ENCODE measurements around the gene OSBPL1A.

The OSBPL1A gene

DNA sequence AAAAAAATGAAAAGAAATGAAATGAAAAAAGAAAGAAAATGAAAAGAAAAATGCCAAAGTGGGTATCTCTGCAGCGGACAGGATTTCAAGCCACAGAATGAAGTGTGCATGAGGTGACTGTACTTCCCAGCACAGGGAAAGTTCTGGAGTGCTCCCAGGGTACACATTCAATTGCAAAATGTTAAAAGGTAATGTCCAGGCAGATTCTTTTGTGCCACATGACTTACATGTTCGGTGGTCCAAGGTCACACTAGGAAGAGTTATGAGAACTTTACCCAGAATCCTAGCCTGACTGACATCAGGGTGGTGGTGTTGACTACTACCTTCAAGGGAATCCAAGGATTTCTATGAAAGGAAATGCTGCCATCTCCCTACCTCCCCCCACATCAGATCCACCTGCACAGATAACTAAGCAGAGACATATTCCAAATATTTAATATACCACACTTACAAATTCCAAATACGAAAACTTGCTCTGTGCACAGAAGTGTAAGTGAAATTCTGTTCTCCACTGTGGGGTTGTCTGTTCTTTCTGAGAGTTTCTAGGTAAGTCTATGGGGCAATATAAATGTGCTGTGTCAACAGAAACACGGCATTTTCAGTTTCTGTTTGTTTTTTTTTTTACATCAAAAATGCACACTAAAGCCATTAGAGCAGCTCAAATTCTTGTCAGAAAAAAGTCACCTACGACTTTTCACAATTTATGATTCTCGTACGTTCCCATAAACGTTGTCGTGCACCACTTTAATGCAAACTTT, 202.1 kb downstream of the OSBPL1A start:
- TF ChIP-seq, protein P1, sequence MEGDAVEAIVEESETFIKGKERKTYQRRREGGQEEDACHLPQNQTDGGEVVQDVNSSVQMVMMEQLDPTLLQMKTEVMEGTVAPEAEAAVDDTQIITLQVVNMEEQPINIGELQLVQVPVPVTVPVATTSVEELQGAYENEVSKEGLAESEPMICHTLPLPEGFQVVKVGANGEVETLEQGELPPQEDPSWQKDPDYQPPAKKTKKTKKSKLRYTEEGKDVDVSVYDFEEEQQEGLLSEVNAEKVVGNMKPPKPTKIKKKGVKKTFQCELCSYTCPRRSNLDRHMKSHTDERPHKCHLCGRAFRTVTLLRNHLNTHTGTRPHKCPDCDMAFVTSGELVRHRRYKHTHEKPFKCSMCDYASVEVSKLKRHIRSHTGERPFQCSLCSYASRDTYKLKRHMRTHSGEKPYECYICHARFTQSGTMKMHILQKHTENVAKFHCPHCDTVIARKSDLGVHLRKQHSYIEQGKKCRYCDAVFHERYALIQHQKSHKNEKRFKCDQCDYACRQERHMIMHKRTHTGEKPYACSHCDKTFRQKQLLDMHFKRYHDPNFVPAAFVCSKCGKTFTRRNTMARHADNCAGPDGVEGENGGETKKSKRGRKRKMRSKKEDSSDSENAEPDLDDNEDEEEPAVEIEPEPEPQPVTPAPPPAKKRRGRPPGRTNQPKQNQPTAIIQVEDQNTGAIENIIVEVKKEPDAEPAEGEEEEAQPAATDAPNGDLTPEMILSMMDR (IDR thresholded peaks at IDR 0.05), result no peak
- no peaks in the 10 kb centered on the region for H3K27me3 Mint-ChIP-seq (ENCODE audit: low read depth, poor library complexity)
- no peaks in the 10 kb centered on the region for H3K9me3 Mint-ChIP-seq
- H3K4me3 Mint-ChIP-seq, result no peak overlapping the region
- H3K4me1 Mint-ChIP-seq, result peaks cover 6% of the 10 kb centered on the region
- no peak for DNase-seq
- peak overlapping the region; percentile 57 for H3K27ac Mint-ChIP-seq
- no peaks in the 10 kb centered on the region for H3K36me3 Mint-ChIP-seq (ENCODE audit: low read depth)

DNA sequence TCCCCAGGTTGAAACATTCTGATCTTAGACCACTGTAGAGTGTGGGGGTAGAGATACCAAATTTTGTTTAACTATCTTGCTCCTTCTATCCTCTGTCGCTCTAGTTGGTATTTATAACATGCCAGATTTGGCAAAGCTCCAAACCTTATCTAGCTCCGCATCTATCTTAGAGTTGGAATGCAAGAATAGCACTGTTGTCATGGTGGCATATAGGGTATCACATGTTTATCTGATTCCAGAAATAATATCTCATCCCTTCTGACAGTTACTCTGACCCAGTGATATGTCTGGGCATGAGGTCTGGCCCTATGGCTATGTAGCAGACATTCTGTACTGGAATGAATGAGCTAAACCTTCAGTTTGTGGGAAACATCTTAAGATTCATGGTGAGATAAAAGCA, 207.0 kb downstream of the OSBPL1A start:
- Mint-ChIP-seq H3K27me3 (ENCODE audit: low read depth, poor library complexity) (no peaks in the 10 kb centered on the region), H3K4me3 (no peak overlapping the region), H3K27ac (no peak overlapping the region), H3K9me3 (no peaks in the 10 kb centered on the region), H3K4me1 (peaks cover 11% of the 10 kb centered on the region), H3K36me3 (ENCODE audit: low read depth) (no peaks in the 10 kb centered on the region)
- TF ChIP-seq, protein P1 (IDR thresholded peaks at IDR 0.05), result no peak
- DNase-seq, result no peak

DNA sequence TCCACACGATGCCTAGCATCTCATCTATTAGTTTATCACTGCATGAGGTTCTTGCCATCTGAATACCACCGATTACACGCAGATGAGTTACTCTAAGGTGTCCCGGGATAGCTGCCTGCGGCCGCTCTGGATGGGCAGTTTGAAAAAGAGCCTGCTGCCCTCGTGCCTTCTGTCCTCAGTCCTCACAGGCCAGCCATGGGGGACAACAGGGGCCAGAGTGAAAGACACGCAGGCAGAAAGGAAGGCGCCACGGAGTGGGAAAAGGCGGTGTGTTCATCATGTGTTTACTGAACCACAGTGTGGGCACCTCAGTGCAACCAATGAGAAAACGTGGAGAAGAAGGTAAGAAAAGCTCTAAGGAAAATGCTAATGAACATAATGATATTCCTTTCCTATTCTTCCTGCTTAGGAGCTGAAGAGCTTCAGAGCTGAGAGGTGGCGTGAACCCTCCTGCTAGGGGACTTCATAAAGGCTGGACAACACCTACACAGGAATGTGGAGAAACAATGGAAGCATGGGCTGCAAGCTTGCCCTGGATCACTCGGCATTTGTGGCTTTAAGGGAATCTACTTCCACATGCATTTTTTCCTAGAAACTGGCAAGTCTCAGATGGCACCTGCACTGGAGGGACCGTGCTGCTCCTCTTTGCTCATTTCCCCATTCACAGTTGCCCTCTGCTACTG, 207.8 kb downstream of the OSBPL1A start:
- H3K27me3 Mint-ChIP-seq (ENCODE audit: low read depth, poor library complexity), result no peaks in the 10 kb centered on the region
- H3K4me3 Mint-ChIP-seq, result no peak overlapping the region
- peaks cover 11% of the 10 kb centered on the region for H3K4me1 Mint-ChIP-seq
- H3K9me3 Mint-ChIP-seq, result no peaks in the 10 kb centered on the region
- peaks cover 4% of the 10 kb centered on the region for H3K36me3 Mint-ChIP-seq (ENCODE audit: low read depth)
- DNase-seq, result no peak
- TF ChIP-seq, protein P1 (IDR thresholded peaks at IDR 0.05), result no peak
- peak overlapping the region; percentile 27 for H3K27ac Mint-ChIP-seq

DNA sequence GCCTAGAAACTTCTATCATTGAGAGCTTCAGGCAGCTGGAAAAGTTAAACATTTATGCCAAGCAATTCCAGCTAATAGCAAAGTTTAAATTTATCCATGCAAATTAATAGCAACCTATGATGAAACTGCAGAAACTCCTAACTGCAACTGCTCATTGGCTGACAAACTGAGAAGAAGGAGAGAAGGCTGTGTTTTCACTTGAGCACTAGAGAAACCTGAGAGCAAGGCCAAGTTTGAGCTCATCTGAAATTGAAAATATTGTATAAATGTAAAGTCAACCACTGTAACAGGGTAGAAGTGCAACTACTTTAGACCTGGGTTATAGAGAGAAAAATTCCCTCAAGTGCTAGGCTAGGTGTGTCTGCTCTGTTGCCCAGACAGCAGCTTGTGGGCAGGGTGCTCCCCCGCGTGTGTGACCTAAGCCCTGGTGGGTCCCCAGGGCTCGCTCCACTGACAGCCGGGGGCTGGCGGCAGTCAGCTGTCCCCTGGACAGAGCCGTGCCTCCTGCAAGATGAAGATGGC, 208.6 kb downstream of the OSBPL1A start:
- H3K27me3 Mint-ChIP-seq (ENCODE audit: low read depth, poor library complexity), result no peaks in the 10 kb centered on the region
- TF ChIP-seq, protein P1 (IDR thresholded peaks at IDR 0.05), result no peak
- DNase-seq, result no peak
- H3K36me3 Mint-ChIP-seq (ENCODE audit: low read depth), result peaks cover 10% of the 10 kb centered on the region
- H3K27ac Mint-ChIP-seq, result no peak overlapping the region
- H3K4me1 Mint-ChIP-seq, result peaks cover 11% of the 10 kb centered on the region
- H3K9me3 Mint-ChIP-seq, result no peaks in the 10 kb centered on the region
- no peak overlapping the region for H3K4me3 Mint-ChIP-seq

DNA sequence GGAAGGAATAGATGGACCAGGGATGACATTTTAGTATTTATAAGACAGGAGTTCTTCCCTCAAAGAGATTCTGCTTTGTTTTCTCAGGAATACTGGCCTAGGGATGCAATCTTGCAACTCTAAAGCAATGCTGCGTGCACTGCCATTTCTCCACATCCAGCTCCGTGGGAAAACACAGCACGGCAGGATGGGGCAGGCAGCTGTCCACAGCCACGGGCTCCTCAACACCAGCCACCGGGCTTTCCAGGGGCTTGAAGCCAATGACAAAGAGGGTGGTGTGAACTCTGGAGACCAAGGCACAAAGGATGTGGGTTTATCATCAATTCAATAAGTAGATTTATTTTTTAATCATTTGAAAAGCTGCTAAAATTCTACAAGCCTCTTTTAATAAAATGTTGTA, 209.5 kb downstream of the OSBPL1A start:
- Mint-ChIP-seq H3K9me3 (no peaks in the 10 kb centered on the region), H3K36me3 (ENCODE audit: low read depth) (peaks cover 11% of the 10 kb centered on the region), H3K27me3 (ENCODE audit: low read depth, poor library complexity) (no peaks in the 10 kb centered on the region), H3K4me3 (no peak overlapping the region), H3K4me1 (peaks cover 11% of the 10 kb centered on the region), H3K27ac (no peak overlapping the region)
- TF ChIP-seq, protein P1 (IDR thresholded peaks at IDR 0.05), result no peak
- DNase-seq, result no peak
